ENCODE data around the gene QKI.

- no peak for TF ChIP-seq CTCF (IDR thresholded peaks at IDR 0.05; ENCODE audit: borderline replicate concordance, extremely low read depth, low read length, poor library complexity, severe bottlenecking)
- no peak for TF ChIP-seq EZH2 (IDR thresholded peaks at IDR 0.05; ENCODE audit: borderline replicate concordance, low read depth, low read length, severe bottlenecking)
These were observed 184.6 kb downstream of the QKI start for GRCh38 chr6:163599136-163599535.

Data from DND-41 (cell line).